HEK293 (cell line): ENCODE results near the gene EBLN1.

Experiments used
- SETDB1 ChIP-seq: IDR thresholded peaks from one replicate; pipeline ENCODE4 v1.6.1; 2017; ENCODE audit warnings: mild to moderate bottlenecking, low read length, moderate library complexity, mixed read lengths; ENCODE audit not compliant: insufficient read length
- YY1 ChIP-seq: fragments of 450-650 bp; formaldehyde crosslinking; IDR thresholded peaks from 2 replicates; pipeline ENCODE4 v1.5.1; 2018; ENCODE audit warnings: missing biosample characterization, missing genetic modification characterization
- ZBTB21 ChIP-seq: fragments of 450-650 bp; formaldehyde crosslinking; IDR thresholded peaks from 2 replicates; pipeline ENCODE4 v1.5.1; 2017; ENCODE audit warnings: missing biosample characterization, missing genetic modification characterization
- ZBTB8A ChIP-seq: fragments of 450-650 bp; formaldehyde crosslinking; IDR thresholded peaks from 2 replicates; pipeline ENCODE4 v1.5.1; 2016; ENCODE audit warnings: missing biosample characterization, missing genetic modification characterization
- ZNF112 ChIP-seq: fragments of 450-650 bp; formaldehyde crosslinking; IDR thresholded peaks from 2 replicates; pipeline ENCODE4 v1.5.0; 2017; ENCODE audit warnings: missing biosample characterization, missing genetic modification characterization
- ZNF157 ChIP-seq: fragments of 450-650 bp; formaldehyde crosslinking; IDR thresholded peaks from 2 replicates; pipeline ENCODE4 v1.5.1; 2016; ENCODE audit warnings: missing biosample characterization, missing genetic modification characterization
- ZNF610 ChIP-seq: fragments of 450-650 bp; formaldehyde crosslinking; IDR thresholded peaks from 2 replicates; pipeline ENCODE4 v1.5.1; 2016; ENCODE audit warnings: missing biosample characterization, missing genetic modification characterization, borderline replicate concordance
- ZNF777 ChIP-seq: fragments of 450-650 bp; formaldehyde crosslinking; IDR thresholded peaks from 2 replicates; pipeline ENCODE4 v1.5.1; 2017; ENCODE audit warnings: missing biosample characterization, missing genetic modification characterization, borderline replicate concordance
- TF ChIP-seq, protein P1 (sequence below): fragments of 450-650 bp; formaldehyde crosslinking; IDR thresholded peaks from 2 replicates; pipeline ENCODE4 v1.5.1; 2016; ENCODE audit warnings: missing biosample characterization, missing genetic modification characterization
- TF ChIP-seq, protein P2 (sequence below): fragments of 450-650 bp; formaldehyde crosslinking; IDR thresholded peaks from 2 replicates; pipeline ENCODE4 v1.5.1; 2017; ENCODE audit warnings: missing biosample characterization, missing genetic modification characterization

DNA sequence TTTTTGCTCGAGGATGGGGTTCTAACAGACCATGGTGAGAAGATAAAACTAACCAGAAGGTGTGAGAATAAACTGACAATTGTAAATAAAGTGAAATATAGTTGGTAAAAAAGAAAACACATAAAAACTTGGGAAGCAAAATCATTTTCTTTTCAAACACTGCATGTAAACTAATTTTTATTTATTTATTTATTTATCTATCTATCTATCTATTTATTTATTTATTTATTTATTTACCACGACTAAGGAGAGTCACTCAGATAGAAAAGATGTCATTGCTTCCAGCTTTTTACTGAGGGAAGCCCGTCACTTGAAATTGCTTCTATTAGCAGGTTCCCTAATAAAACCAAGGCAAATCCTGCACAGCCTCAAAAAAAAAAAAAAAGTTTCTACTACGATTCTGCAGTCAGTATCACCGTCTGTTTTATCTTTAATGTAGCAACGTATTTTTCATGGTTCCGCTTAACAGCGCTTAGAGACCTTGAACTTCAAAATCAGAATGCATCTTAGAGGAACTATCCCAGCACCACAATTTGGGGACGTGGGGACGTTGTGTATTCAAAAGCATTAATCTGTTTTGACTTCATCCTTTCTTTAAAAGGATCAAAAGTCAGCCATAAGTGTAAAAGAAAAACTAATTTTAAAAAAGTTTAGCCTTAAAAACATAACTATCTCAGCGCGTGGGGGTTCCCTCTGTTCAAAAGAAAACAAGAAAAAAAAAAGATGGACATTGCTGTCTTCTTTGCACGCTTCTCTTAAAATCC is 33.3 kb upstream of the EBLN1 start:
- TF ChIP-seq, protein P1, sequence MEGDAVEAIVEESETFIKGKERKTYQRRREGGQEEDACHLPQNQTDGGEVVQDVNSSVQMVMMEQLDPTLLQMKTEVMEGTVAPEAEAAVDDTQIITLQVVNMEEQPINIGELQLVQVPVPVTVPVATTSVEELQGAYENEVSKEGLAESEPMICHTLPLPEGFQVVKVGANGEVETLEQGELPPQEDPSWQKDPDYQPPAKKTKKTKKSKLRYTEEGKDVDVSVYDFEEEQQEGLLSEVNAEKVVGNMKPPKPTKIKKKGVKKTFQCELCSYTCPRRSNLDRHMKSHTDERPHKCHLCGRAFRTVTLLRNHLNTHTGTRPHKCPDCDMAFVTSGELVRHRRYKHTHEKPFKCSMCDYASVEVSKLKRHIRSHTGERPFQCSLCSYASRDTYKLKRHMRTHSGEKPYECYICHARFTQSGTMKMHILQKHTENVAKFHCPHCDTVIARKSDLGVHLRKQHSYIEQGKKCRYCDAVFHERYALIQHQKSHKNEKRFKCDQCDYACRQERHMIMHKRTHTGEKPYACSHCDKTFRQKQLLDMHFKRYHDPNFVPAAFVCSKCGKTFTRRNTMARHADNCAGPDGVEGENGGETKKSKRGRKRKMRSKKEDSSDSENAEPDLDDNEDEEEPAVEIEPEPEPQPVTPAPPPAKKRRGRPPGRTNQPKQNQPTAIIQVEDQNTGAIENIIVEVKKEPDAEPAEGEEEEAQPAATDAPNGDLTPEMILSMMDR (tag by site-specific recombination): no peak
- TF ChIP-seq ZNF610 (tag by site-specific recombination) (no peak), ZNF112 (no peak), ZNF157 (no peak), ZBTB8A (tag by site-specific recombination) (peak; percentile 24; the same call in 1 of the 2 replicates), YY1 (tag by site-specific recombination) (no peak), SETDB1 (no peak), ZNF777 (tag by site-specific recombination) (no peak), ZBTB21 (tag by site-specific recombination) (no peak)
- TF ChIP-seq, protein P2, sequence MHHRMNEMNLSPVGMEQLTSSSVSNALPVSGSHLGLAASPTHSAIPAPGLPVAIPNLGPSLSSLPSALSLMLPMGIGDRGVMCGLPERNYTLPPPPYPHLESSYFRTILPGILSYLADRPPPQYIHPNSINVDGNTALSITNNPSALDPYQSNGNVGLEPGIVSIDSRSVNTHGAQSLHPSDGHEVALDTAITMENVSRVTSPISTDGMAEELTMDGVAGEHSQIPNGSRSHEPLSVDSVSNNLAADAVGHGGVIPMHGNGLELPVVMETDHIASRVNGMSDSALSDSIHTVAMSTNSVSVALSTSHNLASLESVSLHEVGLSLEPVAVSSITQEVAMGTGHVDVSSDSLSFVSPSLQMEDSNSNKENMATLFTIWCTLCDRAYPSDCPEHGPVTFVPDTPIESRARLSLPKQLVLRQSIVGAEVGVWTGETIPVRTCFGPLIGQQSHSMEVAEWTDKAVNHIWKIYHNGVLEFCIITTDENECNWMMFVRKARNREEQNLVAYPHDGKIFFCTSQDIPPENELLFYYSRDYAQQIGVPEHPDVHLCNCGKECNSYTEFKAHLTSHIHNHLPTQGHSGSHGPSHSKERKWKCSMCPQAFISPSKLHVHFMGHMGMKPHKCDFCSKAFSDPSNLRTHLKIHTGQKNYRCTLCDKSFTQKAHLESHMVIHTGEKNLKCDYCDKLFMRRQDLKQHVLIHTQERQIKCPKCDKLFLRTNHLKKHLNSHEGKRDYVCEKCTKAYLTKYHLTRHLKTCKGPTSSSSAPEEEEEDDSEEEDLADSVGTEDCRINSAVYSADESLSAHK (tag by site-specific recombination): no peak
